Measurements from ENCODE around the gene MARK3.

Gene MARK3

DNA sequence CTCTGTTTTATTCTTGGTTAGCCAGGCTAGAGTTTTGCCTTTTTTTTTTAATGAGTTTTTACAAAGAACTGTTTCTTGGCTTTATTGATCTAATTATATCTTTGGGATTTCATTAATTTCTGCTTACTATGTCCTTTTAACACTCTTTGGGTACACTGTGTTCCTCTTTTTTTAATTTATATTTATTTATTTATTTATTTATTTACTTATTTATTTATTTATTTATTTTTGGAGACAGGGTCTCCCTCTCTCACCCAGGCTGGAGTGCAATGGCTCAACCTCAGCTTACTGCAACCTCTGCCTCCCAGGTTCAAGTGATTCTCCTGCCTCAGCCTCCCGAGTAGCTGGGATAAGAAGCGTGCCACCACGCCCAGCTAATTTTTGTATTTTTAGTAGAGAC lies 15.1 kb upstream of the MARK3 start:
- DNase-seq = no peak

DNA sequence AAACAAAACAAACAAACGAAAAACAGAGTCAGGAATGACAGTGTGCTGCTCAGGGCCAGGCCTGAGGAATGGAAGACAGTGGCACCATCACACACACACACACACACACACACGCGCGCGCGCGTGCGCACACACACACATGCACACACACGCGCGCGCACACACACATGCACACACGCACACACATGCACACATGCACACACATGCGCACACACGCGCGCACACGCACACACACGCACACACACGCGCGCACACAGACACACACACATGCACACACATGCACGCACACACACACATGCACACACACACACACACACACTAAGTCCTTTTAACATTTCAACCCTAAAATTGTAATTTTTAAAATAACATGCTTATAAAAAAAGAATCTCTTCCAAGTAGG lies 13.2 kb upstream of the MARK3 start:
- DNase-seq = no peak

DNA sequence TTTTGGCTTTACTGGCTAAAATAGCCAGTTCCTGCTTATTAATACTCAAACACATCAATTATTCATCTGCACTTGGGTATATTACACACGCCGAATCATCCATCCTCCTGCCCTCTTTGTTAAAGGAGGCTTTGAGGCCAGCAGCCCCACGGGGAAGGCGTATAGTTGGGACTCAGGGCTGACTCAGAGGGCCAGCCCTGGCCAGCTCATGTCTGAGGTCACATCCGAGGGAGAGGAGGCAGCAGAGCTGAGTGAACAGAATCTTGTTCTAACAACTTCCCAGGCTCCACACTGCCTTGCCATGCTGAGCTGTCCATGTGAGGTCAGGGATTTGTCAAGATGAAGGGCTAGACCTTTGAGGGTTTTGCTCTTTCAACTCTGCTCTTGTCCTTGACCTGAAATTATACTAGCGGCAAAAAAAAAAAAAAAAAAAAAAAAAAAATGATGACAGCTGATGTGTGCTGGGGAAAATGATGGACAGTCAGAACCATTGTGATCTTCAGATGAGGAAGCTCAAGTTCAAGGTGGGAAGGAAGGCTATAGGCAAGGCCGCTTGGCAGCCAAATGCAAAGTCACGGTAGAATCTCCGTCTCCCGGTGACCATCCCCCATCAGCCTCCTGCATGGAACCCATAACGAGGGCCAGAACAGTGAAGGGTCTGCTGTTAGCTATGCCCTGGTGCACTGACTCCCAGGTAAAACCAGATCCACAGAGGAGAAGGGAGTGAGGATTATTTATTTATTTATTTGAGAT lies 12.5 kb upstream of the MARK3 start:
- DNase-seq = peak; percentile 58 to 60

DNA sequence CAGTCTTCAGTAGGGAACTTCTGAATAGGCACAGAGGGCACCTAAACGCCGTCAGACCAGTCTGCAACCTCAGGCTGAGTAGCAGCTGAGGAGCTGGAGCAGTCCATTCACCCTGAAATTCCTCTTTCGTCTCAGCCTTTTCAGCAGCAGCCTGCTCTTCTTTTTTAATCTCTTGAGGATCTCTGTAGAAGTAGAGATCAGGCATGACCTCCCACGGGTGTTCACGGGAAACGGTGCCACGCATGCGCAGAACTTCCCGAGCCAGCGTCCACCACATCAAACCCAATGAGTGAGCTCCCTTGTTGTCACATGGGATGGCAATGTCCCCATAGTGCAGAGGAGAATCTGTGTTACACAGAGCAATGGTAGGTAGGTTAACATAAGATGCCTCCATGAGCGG lies 11.1 kb upstream of the MARK3 start:
- DNase-seq = no peak

DNA sequence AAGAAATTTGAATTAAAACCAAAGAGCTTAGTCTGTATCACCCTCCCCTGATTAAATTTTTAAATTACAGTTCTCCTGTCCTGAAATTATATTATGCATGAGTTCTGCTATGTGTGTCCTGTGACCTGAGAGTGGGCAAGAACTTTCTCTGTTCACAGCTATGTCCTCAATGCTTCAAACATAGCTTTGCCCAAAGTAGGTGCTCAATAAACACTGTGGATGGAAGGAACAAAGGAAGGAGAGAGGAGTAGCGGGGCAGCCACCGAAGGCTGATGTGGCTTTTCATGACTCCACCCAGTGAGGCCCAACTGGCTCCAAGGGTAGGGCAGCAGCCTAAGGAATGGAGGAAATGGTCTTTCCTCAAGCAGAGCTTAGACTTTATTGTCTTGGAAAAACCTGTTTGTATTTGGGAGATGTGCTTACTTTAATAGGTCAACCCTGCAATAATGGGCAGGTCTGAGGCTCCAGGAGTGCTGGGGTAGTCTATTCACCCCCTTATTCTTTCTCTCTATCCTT lies 7.6 kb upstream of the MARK3 start:
- no peak for DNase-seq

DNA sequence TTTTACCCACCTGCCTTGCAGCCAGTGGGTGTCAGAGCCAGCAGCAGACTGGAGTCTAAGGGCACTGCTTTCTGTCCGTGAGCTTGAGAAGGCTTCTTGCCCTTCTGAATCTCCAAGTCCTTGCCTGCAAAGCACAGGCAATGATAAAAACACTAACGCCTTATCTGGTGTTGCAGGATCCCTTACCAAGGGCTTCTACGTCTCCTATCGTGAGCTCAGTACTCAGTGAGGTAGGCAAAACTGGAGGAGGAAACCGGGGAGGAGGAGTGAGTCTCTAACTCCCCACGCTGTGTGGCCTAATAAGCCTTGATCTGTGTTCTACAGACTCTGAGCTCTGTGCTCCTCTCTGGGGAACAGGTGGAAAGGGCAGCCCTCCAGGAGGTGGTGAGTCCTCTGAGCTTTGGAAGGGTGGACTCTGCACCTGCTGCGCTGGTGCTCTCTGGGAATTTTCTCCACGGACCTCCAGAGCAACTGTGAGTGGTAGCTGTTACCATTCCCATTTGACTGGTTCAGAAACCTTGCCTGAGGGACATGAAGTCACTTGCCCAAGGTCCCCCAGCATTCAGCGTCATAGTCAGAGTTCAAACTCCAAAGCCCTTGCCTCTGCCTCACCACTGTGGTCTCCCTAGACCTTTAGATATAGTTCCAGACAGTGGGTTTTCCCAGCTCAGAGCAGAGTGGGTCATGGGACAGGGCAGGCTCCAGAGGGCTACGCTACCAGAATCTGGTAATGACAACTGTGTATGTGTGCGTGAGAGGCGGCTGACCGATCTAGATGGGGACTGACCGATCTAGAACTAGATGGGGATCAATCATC lies 7.0 kb upstream of the MARK3 start:
- no peak for DNase-seq

DNA sequence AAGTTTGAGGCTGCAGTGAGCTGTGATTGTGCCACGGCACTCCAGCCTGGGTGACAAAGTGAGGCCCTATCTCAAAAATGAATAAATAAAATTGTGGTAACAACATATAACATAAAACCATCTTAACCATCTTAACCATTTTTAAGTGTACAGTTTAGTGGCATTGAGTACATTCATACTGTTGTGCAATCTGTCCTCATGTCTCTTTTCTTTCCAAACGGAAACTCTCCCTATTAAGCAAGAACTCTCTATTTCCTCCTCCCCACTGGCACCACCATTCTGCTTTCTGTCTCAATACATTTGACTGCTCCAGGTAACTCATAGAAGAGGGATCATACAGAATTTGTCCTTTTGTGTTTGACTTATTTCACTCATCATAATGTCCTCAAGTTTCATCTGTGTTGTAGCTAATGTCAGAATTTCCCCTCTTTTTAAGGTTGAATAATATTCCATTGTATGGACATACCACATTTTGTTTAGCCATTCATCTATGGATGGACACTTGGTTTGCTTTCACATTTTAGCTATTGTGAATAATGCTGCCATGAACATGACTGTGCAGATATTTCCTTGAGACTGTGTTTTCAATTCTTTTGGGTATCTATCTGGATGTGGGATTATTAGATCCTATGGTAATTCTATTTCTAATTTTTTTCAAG lies 4.4 kb upstream of the MARK3 start:
- DNase-seq = no peak

DNA sequence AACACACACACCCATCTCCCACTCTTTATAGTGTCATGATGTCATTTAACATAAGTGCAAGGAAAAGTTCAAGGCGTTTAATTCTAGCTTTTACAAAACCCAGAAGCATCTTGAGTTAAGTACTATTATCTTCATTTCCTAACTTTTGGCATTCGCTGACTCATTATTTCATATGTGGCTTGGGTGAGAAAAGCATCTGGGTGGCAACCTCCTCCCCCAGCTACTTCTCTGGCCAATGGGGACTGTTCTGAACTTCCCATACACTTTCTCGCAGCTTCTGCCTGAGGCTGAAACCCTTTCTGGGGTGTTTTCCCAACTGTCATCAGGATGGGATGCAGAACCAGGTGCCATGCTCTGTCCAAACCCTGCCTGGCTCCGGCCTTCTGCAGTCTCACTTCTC lies 2.8 kb upstream of the MARK3 start:
- DNase-seq = no peak

DNA sequence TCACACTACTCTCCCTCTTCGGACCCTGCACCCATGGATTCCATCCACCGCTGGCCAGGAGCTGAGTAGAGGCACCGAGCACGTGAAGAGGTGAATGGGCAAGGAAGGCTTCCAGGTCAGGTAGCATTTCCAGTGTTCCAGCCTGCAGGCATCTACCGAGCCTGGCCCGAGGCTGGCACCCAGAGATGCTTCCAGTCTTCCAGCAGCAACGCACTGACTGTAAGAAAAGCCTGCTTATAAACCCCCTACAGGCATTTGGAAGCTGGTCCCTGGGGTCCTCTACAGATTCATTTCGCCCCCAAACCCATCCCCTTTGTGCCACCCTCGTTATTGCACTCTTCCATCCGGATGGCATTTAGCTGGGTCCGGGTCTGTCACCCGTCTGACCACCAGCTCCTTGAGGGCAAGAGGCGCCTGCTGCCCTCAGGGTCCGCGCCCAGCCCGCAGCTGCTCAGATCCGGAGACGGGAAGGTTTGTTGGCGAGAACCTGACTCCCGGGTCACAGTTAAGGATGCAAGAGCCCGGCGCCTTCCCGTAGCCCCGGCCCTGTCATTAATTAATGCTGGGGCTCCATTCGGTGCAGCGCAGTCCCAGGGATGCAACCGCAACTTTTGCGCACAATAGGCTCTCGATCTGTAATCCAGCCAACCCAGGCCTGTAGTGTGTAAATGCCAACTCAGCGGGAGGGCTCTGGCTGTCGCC lies 614 bp upstream of the MARK3 start:
- peak in 1 of 2 experiments; percentile 30 for DNase-seq

DNA sequence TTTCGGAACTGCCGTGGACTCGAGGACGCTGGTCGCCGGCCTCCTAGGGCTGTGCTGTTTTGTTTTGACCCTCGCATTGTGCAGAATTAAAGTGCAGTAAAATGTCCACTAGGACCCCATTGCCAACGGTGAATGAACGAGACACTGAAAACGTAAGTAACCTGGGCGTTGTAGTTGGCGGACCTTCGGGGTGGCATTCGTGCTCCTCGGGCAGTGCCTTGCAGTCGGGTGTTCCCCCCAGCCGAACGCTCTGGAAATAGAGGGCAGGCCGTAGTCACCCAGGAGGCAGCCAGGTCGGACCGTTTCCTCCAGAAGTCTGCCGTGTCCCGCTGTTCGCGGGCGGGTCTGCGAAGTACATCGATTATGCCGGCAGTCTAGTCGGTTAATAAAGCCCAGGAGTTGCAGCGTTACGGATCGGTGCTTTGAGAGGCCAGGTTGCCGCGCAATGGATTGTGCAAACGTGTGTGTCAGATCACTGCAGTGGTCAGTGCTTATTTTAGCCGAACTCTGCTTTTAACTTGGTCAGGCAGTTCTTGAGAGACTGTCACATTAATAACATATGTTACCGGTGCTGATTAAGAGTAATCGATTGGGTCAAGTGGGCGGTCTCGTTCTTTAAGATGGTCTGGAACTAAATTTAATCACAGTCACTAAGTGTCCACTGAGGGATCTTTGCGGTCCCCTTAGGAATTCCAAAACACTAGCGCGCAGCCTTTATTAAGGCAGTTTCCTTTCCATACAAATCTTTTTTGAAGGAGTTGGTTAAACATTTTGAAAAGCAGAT lies 906 bp downstream of the MARK3 start:
- peak; percentile 48 to 49 for DNase-seq

DNA sequence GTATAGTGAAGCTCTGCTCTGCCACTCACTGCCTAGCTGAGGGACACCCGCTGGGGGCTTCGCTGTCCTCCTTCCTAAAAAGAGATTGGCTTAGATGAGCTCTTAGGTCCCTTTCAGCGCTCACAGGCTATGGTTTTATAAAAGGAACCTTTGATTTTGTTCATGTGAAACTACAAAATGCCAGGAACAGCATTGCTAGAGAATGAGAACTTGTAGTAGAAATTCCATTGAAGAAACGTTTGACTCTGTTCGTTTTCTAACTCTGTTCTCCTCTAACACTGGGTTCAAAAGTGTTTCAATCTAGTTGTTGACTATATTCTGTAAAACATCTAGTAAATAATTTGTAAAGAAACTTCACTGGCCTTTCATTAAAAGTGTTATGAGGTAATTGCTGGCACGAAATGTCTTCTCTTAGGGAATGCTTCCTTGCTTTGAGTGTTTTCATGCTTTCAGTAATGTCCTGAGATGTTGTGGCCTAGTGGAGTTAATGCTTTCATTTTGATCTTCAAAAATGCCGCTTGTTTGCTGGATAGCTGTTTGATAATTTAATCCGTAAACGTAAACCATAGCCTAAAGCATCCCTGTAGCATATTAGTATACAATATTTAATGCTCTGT lies 1.6 kb downstream of the MARK3 start:
- DNase-seq = no peak

DNA sequence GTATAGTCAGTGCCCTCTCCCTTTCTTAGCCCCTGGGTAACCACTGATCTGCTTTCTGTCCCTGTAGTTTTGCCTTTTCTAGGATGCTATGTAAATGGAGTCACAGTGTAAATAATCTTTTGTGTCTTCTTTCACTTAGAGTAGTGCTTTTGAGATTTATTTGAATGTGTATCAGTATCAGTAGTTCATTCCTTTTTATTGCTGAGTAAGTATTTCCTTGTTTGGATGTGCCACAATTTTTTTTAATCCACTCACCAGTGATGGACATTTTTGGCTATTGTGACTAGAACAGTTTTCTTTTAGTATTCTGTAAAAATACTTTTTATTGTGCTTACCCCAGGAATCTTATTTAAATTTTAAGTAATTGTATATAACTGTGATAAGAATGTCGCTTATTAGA lies 3.4 kb downstream of the MARK3 start:
- no peak for DNase-seq

DNA sequence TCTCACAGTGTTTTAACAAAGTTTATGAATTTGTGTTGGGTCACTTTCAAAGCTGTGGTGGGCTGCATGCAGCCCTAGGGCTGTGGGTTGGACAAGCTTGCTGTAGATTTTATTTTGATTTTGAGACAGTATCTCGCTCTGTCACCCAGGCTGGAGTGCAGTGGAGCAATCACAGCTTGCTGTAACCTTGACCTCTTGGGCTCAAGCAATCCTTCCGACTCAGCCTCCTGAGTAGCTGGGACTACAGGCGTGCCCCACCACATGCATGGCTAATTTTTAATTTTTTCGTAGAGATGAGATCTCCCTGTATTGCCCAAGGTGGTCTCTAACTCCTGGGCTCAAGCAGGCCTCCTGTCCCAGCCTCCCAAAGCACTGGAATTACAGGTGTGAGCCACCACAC lies 5.4 kb downstream of the MARK3 start:
- no peak for DNase-seq

DNA sequence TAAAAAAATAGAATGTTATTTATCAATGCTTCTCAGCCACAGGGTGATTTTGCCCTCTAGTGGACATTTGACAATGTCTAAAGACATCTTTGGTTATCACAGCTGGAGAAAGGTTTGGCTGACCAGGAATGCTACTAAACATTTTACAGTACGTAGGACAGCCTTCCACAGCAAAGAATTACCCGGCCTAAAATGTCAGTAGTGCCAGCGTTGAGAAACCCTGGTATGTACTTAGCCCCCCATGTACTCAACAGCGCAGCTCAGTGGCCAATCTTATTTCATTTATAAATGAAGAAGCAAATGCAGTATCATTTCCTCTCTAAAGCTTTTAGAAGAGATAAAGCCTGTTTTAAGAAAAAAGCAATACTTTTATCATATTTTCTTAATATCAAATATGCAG lies 5.8 kb downstream of the MARK3 start:
- peak; percentile 38 to 42 for DNase-seq

DNA sequence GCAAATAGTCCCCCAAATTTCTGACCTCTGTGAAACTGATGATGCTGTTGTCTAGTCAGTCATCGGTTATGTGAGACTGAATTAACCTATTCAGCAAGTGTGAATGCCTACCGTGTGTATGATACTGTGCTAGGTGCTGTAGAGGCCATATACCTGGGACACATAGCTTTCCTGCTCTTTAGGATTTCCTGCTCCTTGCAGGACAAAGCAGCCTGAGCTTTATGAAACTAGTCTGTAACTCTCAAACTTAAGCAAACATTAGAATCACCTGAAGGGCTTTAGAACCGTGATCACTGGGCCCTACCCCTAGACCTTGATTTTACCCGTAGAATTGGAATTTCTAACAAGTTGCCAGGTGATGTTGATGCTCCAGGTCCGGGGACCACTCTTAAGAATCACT lies 6.9 kb downstream of the MARK3 start:
- DNase-seq = no peak

DNA sequence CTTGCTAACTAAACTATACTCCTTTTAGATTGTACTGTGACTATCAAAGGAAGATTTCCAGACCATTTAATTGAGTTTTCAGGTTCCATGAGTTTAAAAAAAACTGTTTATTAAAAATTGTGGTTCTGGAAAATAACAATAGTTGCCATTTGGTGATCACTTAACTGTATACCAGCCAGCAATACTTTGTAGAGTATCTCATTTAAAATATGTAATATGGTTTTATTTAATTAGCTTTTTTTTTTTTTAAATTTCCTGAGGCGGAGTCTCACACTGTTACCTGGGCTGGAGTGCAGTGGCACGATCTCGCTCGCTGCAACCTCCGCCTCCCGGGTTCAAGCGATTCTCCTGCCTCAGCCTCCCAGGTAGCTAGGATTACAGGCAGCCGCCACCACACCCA lies 7.4 kb downstream of the MARK3 start:
- DNase-seq = no peak

DNA sequence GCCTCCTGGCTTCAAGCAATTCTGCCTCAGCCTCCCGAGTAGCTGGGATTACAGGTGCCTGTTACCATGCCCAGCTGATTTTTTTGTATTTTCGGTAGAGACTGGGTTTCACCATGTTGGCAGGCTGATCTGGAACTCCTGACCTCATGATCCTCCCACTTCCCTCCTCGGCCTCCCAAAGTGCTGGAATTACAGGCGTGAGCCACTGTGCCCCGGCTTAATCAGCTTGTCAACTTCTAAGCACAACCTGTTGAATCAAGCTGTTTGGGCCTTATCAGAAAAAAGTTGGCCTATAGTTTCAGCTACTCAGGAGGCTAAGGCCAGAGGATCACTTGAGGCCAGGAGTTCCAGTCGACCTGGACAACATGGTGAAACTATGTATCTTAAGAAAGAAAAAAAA lies 7.9 kb downstream of the MARK3 start:
- no peak for DNase-seq

DNA sequence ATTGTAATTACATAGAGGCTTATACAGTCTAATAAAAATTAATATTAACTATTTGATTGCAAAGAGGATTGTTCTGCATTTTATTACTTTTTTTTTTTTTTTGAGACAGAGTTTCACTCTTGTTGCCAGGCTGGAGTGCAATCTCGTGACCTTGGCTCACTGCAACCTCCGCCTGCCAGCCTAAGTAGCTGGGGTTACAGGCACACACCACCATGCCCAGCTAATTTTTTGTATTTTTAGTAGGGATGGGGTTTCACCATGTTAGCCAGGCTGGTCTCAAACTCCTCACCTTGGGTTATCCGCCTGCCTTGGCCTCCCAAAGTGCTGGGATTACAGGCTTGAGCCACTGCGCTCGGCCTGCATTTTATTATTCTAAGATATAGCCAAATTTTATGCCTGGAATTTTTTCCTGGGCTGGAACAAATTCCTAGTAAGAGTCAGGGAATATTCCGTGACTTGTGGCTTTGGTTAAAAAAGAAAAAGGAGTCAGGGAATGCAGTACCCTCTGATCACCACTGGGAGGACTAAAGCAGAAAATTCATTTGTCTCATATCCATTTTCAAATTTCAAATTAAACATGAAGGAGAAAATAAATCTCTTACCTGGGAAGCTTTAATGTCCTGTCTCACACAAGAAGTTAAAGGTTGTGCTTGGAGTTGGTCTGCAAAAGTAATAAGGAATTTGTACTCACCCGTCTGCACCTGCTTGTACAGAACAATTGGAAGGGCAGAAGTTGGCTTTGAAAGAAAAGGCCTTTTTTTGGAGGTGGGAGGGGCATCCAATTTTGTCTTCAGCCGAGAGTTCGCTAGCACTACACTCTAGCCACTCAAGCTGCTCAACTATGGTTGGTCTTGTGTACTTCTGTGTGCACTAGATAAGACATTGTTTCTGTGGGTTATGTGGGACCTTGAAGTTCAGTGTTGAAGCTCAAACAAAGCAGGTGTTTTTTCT lies 8.7 kb downstream of the MARK3 start:
- DNase-seq = no peak

DNA sequence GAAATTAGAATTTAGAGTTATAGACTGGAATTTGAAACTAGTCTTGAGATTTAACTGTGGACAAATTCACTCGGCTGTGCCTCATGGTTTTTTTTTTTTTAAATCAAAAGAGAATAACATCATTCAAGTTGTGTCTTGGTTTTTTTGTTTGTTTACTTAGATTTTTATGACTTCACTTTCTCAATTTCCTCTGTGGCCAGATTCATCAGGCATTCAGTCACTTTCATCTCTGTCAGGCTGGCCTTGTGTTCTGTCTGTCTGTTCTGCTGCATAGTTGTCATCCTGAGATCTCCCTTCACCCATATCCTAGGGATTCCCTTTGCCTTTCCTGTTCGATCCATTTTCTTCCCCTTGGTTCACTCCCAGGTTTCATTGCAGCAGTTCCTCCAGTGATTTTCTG lies 10.0 kb downstream of the MARK3 start:
- DNase-seq = no peak

DNA sequence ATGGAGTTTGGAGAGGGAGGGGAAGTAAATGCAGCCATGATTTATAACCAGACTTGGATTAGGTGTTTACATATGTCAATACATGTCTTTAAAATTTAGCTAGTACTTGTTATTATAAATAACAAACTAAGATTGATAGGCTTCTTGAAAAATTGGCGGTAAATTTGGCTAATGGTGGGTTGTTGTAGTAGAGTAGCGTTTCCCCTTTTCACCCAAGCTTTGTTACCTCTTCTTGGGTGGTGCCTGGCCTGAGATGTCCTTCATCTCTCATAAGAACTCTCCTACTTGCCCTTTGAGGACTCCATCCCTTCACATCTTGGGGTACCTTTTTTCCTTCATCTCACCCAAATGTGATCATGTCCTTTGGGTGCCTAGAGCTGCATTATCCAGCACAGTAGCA lies 11.2 kb downstream of the MARK3 start:
- no peak for DNase-seq
